Measurements from ENCODE around the gene COBL. TPM values are rescaled to one million over a fixed set of nuclear protein-coding genes. Genes with fewer than 3 reads are reported as not detected.

COBL gene
- total RNA-seq, 1 experiment from 2014 or later: 8.6 TPM

DNA sequence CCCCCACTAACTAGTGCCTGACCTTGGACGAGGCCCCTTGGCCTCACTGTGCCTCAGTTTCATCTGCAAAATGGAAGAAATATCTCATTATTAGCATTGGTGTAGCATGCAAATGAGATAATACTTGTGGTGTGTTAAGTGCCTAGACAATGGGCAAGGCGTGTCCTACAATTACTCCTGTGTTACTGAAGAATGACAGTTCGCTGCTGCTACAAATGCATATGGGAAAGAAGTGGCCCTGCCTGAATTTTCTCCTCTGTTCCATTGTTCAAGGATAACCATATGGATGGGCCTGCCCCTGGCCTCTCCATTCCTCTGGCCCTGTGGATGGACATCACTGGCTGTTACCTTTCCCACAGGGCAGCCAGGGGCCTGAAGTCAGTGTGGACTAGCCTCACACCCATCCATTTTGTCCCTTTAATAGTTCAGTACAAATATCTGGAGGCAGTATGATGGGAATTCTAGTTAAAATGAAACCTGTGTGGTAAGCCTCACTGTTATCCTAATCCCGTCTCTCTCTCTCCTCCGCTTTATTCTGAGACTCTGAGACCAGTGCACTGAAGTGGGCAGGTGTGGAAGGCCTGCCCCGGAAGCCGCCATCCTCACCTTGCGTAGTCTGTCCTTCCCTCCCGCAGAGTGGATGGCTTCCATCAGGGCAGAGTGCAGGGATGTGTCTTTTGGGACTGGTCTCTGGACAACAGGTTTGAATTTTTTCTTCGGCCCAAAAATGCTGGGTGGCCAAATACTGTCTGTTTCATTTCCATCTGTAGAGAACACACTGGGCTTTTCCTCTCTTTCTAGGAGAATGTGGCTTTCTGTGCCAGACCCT is 289.3 kb downstream of the COBL start:
- no peak for DNase-seq (ENCODE audit: low read depth, low spot score)
- in situ Hi-C loops (cut with HindIII; ENCODE audit: low pct_unique_long_range_greater_than_20kb, low sequenced_read_pairs): no loop called here

DNA sequence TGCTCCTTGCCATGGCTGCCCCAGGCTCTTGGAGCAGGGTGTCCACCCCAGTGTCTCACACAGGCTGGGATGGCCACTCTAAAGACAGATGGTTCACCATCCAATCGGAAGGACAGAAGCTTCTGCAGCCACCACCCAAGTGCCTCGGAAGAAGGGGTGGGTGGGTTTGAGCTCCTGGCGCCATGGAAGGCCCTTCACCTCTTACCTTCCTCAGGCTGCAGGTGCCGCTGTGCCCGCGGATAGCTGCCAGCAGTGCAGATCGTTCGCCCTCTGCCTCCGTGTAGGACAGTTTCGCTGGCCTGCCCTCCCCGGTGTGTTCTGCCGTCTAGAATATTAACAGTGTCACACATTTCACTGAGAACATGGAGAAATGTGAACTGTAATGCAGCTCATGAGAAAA is 290.3 kb downstream of the COBL start:
- DNase-seq (ENCODE audit: low read depth, low spot score): no peak
- in situ Hi-C loops (cut with HindIII; ENCODE audit: low pct_unique_long_range_greater_than_20kb, low sequenced_read_pairs): no loop called here

DNA sequence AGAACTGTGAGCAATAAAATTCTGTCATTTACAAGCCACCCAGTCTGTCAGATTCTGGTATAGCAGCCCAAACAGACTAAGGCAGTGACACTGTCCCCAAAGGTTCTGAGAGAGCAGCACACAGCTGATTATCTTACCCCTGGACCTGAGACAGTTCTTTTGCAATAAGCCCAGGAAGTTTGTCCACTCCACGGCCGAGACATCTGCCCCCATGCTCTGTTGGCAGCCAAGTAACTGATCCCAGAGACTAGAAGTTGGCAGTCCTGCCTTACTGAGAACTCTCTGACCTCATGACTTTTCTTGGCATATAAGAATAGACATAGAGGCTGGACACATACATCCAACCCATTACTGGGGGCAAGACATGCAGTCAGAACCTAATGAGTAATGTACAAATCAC is 290.9 kb downstream of the COBL start:
- DNase-seq (ENCODE audit: low read depth, low spot score): no peak
- in situ Hi-C loops (cut with HindIII; ENCODE audit: low pct_unique_long_range_greater_than_20kb, low sequenced_read_pairs): no loop called here

DNA sequence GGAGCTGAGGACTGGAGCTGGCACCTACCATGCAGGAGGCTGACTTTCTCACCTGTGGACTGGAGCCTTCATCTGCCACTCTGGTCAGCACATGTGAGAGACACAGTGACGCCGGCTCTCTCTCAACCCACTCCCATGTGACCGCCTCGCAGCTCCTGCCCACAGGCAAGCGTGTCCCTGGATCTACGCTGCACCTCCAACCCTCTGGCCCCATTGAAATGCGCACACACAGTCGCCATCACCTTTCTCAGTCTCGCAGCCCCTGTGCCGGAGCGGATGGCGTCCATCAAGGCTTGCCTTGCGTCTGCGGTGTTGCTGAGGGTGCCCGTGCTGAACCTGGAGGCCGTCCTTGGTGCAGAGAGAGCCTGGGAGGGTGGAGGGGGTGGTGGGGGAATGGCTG is 291.7 kb downstream of the COBL start:
- DNase-seq (ENCODE audit: low read depth, low spot score): no peak
- in situ Hi-C loops (cut with HindIII; ENCODE audit: low pct_unique_long_range_greater_than_20kb, low sequenced_read_pairs): no loop called here

DNA sequence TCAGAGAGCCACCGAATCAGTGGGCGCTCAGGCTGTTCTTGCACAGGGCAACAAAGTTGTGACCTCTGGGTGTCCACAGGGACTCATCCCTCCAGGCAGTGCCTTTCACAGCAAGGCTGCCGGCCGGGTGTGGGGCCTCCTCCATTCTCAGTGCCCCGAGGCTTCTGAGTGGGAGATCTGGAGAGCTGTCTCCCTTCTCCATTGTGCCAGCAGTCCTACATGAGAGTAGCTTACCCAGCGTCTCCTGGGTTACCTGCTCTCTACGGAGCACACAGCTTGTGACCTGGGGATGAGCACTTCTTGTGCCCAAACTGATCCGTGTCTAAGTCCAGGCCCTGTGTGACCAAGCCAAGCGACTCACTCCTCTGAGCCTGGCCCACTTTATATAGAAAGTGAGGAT is 293.1 kb downstream of the COBL start:
- in situ Hi-C loops (cut with HindIII; ENCODE audit: low pct_unique_long_range_greater_than_20kb, low sequenced_read_pairs): no loop called here
- DNase-seq (ENCODE audit: low read depth, low spot score): no peak

DNA sequence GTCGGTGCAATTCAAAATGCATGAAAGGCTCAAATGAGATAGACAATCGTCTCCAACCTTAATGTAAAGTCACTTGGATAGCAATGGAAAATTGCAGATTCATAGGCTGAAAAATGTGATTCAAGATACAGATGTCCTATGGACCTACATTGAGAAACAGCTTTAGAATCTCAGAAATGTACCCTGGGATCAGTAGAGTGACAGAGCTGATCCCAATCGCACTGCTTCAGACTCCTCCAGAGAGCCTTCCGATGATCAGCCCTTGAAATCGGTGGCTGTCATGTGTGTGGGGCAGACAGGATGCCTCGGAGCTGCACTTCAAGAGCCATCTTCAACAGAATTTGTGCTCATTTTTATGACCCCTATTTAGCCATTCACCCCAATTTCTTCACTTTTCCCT is 293.8 kb downstream of the COBL start:
- in situ Hi-C loops (cut with HindIII; ENCODE audit: low pct_unique_long_range_greater_than_20kb, low sequenced_read_pairs): no loop called here
- DNase-seq (ENCODE audit: low read depth, low spot score): no peak

DNA sequence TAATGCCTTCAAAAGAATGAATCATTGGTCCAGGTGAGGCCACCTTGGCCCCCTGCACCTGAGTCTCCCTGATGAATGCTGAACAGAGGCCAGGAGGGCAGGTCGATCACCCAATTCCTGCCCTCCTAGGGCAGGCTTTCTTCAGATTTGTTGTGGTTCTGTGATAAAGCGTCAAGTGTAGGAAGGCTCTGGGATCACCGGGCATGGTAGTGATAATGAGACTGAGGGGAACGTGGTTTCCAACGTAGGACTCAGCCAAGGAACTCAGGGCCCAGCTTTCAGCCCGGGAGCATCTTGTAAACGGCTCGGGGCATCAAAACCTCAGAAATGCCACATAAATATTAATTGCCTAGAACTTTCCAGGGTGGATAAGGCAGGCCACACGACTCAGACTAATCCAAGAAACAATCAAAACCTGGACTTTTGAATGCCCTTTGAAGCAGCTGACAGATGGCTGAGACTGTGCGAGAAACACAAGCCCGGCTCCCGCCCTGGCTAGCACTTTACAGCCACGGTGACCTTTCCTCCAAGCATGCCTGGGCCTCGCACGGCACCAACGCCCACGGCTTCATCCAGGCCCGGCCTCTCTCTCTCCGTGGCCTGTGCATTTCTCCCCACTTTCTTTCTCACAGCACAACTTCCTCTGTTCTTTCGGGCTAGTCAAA is 294.6 kb downstream of the COBL start:
- in situ Hi-C loops (cut with HindIII; ENCODE audit: low pct_unique_long_range_greater_than_20kb, low sequenced_read_pairs): no loop called here
- no peak for DNase-seq (ENCODE audit: low read depth, low spot score)

DNA sequence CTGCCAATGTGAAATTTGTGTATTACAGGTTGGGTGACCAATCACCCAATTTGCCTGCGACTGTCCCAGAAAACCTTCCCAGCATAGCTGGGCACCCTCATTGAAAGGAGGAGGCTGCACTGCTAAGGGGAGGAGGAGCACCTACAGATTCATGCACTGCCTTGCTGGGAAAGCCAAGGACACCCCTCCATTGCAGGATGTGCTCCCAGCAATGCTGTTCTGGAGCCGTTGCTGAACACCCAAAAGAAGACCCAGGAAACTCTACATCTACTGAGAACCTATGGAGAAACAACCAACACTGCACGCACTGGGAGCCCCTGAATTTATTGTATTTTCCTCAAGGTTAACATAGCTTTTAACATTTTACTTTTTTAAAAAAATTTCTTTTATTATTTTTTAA is 295.7 kb downstream of the COBL start:
- no peak for DNase-seq (ENCODE audit: low read depth, low spot score)
- in situ Hi-C loops (cut with HindIII; ENCODE audit: low pct_unique_long_range_greater_than_20kb, low sequenced_read_pairs): no loop called here

DNA sequence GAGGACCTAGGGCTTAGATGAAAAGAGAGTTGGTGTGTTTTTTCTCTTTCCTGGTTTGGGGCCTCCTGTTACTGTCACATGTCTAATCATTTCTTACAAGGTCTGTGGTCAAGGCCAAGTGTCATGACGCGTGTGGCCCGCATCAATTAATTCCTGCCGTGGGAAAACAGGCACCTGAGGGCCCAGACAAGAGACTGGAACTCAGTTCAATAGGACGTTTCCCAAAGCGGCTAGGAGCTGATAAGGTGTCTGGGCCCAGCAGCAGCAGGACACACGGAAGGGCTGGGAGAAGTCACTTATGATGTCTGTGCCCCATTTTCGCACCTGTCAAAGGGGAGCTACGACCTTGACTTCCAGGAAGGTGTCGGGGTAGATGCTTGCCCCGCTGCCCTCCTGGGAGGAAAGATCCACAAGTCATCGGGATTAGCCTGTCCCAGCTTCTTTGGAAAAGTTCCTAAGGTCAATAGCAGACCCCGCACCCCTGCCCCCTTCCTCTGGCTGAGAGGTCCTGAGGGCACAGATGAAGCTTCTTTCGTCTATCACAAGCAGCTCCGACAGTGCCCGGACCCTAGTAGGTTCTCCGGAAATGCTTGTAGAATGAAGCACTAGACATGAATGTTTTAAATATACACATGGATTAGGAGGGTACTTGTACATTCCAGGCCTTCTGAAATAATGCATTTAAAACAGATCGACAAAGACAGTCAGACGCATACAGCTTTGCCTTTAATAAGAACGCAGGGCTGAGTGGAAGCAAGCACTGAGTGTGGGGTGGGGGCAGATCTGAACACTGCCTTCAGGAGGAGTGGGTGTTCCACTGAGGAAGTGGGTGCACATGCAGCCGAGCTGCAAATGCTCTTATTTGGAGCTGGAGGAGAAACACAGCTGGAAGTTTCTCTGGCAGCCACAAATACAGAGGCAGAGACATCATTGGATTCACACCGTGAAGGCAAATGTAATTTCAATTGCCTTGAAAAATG is 296.4 kb downstream of the COBL start:
- no peak for DNase-seq (ENCODE audit: low read depth, low spot score)
- in situ Hi-C loops (cut with HindIII; ENCODE audit: low pct_unique_long_range_greater_than_20kb, low sequenced_read_pairs): no loop called here

DNA sequence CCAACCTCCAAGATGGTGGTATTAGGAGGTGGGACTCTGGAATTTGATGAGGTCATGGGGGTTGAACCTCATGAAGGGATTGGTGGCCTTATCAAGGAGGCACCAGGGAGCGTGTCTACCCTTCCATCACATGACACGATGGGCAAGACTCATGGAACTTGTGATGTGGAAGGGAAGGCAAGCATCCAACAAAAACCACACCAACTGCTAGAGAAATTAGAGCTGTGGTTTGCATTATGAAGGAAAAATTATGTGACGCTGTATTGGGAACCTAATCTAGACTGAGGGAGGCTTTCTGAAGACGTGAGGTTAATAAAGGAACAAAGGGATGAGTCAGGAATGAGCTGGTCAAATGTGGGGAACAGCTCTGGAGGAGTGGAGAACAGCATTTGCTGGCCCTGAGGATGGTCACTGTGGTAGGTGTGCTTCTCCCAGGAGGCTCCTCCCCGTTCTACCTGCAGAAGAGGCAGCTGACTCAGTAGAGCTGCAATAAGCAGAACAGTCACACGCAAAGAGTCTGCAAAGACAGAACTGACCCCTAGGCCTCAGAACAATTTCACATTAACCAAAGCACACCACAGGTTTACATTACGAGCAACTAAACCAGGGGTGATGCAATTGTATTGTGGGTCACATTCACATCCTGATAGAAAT is 297.3 kb downstream of the COBL start:
- in situ Hi-C loops (cut with HindIII; ENCODE audit: low pct_unique_long_range_greater_than_20kb, low sequenced_read_pairs): no loop called here

DNA sequence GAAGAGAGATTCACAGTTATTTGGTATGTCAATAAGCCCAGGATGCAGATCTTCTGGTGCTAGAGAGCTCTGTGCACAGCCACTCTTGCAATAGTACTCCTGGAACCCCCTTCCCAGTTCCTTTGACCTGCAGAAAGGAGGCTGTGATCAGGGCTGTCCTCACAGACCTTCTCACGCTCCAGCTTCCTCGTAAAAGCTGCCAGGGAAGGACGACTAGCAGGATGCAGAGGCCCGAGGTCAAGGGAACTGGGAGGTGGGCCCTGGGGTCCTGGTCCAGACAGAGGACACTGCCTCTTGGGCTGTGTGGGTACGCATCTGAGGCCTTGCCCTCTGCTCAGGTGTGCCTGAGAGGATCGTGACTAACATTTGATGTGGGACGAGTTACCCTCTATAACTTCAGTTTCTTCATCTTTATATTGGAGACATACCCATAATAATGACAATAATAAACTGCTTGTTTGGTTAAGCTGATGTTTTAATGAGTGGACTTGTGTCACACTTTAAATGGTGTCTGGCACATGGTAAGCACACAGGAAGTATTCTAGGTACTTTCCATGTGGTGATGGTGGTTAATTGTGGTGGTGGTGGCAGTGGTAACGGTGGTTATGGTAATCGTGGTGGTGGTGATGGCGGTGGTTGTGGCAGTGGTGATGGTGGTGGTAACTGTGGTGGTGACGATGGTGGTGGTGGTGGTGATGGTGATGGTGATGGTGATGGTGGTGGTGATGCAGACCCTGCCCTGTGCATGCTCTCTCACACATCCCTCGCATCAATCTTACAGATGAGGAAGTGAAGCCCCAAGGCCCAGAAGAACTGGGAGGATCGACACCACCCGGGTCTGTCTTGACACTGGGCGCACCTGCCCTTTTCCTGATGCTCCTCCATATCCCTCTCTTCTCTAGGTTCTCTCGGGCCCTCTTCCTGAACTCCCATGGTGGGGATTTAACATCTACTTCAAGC is 298.8 kb downstream of the COBL start:
- in situ Hi-C loops (cut with HindIII; ENCODE audit: low pct_unique_long_range_greater_than_20kb, low sequenced_read_pairs): no loop called here
- DNase-seq (ENCODE audit: low read depth, low spot score): no peak

More for the DNA sequence above, 297.3 kb downstream of the COBL start:
- DNase-seq (ENCODE audit: low read depth, low spot score): no peak

DNA sequence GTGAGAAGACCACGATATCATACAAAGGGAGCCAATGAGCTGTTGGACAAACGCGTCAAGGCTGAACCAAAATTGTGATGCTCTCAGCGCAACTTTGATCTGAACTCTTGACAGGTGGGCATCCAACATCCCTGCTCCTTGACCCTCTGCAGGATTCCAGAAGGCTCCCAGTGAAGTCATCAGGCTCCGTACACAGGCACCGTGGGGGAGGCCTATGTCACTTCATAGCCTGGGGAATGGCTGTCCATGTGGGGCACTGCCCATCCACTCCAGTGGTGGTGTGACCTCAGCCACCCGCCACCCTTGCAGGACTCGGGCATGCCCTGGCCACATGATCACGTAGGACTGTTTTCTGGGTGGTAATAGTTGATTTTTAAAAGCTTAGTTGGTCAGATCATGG is 300.1 kb downstream of the COBL start:
- in situ Hi-C loops (cut with HindIII; ENCODE audit: low pct_unique_long_range_greater_than_20kb, low sequenced_read_pairs): no loop called here
- no peak for DNase-seq (ENCODE audit: low read depth, low spot score)

DNA sequence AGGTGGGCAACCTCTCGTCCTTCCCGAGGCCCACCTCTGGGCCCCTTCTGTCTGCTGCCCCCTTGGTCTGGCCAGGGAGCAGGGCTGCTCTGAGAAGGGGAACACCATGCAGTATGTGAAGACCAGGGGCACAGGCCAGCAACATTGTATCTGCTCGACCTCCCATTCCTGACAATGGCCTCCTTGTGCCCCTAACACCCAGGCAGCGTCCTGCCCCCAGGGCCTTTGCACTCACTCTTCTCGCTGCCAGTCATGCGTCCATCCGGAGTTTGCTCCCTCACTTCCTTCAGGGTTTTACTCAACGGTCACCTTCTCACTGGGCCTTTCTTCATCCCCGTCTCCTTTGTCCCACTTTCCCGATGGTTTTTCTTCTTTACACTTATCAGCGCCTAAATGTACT is 301.0 kb downstream of the COBL start:
- in situ Hi-C loops (cut with HindIII; ENCODE audit: low pct_unique_long_range_greater_than_20kb, low sequenced_read_pairs): no loop called here

DNA sequence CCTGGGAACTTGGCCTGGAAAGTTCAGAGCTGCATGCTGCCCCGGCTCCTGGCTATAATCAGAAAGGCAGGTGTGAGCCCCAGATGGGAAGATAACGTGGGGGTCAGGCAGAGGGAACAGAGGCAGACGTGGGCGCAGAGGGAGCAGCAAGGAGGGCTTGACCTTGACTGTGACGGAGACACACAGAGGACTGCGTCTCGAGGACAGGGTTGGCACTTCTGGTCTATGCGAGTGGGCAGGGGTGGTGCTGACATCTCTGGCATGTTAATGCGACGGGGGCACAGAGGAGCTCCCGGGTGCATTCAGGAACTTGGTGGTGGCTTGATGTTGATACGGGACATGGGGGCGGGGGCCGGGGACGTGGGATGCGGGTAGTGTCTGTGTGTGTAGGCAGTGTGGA is 301.8 kb downstream of the COBL start:
- in situ Hi-C loops (cut with HindIII; ENCODE audit: low pct_unique_long_range_greater_than_20kb, low sequenced_read_pairs): no loop called here

More for the DNA sequence above, 301.0 kb downstream of the COBL start:
- DNase-seq (ENCODE audit: low read depth, low spot score): peak; percentile 49

DNA sequence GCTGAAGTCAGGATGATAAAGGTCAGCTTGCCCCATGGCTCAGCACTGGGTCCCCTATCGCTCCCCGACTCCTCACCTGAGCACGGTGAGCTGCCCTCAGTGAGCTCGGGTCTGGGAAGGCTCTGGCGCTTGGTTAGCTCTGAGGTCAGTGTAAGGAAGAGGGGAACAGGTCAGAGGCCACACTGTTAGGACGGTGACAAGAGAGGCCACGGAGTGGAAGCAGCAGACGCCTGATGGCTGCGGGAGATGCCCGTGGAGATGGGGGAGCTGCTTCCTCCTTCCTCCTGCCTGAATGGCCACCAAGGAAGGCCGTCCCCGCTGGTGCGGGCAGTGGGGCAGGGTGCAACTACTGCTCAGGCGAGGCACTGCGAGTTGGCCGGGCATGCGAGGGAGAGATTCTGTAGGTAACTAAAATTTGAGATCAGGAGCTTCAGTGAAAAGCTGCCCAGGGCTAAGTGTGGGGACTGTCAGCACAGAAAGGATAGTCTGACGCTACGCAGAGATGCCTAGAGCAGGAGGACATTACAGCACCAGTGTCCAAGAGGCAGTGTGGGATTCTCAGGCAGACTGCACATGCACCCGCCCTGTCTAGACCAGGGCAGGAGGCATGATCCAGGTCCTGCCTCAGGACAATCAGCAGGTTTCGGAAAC is 302.6 kb downstream of the COBL start:
- in situ Hi-C loops (cut with HindIII; ENCODE audit: low pct_unique_long_range_greater_than_20kb, low sequenced_read_pairs): no loop called here
- DNase-seq (ENCODE audit: low read depth, low spot score): no peak

More for the DNA sequence above, 301.8 kb downstream of the COBL start:
- DNase-seq (ENCODE audit: low read depth, low spot score): no peak

DNA sequence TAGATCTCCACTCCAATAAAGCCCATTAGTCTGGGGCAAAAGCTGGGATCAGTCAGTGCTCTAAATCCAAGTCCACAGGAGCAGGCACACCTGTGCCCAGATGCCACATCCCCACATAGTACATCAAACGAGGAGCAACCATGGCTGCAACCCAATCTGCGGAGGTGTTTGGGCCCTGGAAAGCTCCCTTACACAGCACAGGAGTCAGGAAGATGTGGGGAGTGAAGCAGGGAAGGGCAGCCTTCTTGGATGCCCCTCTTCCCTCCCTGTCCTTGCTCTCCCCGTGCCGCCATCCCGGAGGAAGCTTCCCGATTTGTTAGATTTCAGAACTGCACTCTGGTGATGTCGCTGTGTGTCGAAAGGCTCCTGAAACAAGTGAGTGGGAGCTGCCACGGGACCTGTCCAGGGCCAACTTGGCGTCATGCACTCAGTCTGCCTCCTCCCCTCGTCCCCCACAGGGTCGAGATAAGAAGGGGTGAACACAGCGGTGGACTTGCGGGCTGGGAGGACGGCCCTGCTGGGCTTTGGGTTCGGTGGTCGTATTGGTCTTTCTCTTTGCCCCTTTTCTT is 303.3 kb downstream of the COBL start:
- DNase-seq (ENCODE audit: low read depth, low spot score): no peak
- in situ Hi-C loops (cut with HindIII; ENCODE audit: low pct_unique_long_range_greater_than_20kb, low sequenced_read_pairs): no loop called here

Measured in SK-MEL-5 (cell line).